SW480 (cell line): ENCODE data around the gene DPYD.

ENCODE experiments used
- DNase-seq: peaks from one replicate; pipeline ENCODE4 v3.0.0-alpha.2; 2016; ENCODE audit warnings: low spot score

DPYD gene

DNA sequence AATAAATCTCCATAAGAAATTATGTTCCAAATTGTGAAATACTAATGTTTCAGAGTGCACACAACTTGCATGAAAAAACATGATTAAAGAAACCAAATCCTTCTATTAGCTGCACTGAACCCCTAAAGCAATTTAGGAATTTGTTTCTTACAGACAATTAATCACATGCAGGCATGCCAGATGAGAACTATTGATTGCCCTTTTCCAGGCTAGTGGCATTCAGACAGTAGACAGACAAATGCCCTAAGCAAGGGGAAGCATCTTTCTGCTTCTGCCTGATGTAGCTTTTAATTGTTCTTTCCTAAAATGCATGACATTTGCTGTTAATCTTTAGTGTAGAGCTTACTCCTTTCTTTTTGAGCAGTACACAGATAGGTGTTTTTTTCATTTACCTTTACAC is 229.5 kb downstream of the DPYD start:
- no peak for DNase-seq

DNA sequence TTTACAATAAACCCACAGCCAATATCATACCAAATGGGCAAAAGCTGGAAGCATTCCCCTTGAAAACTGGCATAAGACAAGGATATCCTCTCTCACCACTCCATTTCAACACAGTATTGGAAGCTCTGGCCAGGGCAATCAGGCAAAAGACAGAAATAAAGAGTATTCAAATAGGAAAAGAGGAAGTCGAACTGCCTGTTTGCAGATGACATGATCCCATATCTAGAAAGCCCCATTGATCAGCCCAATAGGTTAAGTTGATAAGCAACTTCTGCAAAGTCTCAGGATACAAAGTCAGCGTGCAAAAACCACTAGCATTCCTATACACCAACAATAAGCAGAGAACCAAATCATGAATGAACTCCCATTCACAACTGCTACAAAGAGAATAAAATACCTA is 235.5 kb downstream of the DPYD start:
- no peak for DNase-seq

DNA sequence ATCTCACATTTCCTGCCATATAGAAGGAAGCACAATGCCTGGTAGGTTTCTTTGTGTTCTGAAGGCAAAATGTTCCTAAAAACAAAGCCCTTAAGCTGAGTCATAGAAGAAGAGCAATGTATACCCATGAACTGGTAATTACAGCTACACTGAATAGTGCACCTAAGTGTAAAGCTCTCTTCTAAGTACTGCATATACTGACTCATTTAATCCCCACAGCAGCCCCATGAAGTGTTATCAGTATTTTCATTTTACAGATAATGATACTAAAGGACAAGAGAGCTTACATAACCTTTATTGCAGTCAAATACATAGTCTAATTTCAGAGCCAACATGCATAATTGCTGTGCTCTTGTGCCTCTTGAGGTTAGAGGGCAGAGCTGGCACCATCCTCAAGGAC is 239.9 kb downstream of the DPYD start:
- no peak for DNase-seq

DNA sequence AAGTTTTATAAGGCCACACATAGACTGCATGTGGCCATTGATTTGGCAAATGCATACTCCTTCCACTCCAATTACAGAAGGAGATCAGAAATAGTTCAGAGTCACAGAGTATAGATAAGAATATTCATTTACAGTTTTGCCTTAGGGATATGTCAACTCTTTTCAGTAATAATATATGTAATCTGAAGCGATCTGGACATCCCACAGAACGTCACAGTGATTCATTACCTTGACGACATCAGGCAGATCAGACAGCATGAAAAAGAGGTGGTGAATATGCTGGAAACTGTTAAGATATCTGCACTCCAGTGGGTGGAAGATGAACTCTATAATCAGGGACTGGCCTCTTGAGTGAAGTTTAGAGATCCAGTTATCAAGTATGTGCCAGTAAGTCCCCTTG is 240.4 kb downstream of the DPYD start:
- no peak for DNase-seq

DNA sequence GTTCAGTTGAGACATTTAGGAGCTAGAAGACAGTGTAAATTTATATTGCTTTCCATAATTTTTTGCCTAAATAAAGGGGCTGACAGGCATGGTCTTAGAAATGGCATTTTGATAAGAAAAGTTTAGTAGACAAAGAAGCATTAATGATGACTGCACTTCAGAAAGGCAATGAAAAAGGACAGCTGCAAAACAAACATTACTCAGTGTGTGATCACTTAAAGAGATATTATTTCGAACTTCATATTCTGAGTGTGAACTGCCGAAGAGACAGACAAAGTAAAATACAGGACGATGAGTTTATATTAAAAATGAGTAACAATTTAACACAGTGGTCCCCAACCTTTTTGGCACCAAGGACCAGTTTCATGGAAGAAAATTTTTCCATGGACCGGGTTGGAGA is 243.1 kb downstream of the DPYD start:
- DNase-seq = no peak

DNA sequence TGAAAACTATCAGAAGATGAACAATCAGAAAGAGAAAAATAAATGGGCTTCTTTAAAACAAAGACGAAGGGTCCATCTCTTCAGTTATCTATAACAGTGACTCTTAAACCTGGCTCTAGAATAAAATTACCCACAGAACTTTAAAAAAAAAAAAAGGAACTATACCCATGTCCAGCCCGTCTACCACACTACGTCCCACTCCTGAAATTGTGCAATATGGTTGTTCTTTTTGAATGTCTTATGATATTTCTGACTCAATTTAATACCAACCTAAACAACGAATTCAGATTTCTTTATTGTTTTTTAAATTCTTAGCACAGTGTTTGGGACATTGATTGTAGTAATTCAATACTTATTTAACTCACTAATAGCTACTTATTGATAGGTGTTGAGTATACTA is 246.3 kb downstream of the DPYD start:
- DNase-seq = no peak

DNA sequence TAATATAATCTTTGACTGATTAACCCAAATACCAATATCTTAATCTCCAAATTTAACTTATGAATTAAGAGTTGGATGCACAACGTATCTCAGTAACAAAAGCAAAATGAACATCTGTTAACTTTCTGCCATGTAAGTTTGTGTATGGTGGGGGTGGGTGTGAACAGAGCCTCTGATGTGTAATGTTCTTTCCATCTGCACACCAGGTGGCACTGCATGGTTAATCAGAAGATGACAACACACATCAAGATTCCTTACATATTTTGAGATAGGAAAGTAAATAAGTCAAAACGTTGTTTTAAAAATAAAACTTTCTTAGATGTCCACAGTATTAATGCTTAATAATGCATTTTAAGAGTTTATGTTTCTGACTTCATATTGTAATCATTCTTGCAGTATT is 251.9 kb downstream of the DPYD start:
- DNase-seq = peak; percentile 2

DNA sequence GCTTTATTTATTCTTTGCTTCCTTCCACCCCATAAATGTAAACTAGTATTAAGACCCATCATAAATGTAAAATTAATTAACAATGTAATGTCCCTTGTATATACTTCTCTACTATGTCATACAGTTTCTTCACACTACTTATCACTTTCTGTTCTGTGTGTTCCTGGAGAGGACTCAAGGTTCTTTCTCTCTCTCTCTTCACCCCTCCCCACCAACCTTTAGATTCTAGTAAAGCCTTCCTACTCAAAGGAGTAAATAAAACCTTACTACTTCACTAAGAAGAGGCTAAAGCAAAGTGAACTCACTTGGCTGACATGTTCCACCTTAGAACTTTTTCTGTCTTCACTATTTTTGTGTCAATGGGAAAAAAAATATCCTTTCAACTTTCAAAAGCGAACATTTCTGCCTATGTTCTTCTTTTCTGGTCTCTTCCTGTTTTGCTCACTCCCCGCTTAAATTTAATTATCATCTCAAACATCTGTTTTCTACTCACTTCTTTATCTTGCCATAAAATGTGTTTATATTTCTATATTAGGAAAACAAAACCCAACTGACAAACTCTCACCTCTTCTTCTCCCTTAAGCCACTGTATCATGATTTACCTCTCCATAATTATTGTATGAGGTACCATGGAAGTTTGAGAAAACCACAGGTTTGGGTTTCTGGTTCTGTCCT is 260.3 kb downstream of the DPYD start:
- no peak for DNase-seq

DNA sequence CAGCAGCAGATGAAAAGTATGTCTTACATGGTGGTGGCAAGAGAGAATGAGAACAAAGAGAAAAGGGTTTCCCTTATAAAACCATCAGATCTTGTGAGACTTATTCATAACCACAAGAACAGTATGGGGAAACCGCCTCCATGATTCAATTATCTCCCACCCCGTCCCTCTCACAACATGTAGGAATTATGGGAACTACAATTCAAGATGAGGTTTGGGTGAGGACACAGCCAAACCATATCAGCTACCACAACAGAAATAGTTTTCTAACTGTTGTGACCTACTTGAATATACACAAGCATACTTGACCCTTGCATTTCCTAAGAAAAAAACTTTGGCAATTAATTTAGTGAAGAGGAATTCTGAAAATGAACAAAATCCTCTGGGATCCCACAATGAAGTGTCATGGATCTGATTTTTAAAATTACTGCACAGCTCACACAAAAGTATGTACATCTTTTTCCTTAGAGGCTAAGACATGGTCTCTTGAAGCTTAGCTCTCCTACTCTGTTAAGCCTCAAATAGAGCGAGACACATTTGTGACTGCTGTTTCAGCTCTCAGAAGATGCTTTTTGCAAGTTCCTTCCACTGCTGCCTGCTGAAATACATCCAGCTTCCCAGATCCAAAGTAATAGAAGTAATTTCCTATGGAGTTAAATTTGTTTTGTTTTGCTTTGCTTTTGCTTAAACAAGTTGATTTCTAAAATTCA is 265.8 kb downstream of the DPYD start:
- DNase-seq = no peak

DNA sequence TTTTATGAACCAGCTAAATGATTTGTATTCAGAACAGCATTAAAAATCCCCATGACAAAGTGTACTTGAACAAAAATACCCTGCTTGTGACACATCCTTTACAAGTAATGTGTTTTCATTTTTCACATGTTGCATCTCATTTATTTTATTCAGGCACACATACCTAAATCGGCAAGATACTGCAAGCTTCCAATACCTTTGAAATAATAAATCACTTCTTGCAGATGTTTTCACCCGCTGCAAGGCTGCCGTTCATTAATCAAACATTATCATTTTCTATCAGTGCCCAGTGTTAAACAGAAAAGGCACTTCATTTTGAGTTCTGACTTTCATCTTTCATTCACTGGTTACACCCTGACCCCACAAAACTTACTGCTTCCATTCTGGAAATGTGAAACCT is 269.6 kb downstream of the DPYD start:
- no peak for DNase-seq

DNA sequence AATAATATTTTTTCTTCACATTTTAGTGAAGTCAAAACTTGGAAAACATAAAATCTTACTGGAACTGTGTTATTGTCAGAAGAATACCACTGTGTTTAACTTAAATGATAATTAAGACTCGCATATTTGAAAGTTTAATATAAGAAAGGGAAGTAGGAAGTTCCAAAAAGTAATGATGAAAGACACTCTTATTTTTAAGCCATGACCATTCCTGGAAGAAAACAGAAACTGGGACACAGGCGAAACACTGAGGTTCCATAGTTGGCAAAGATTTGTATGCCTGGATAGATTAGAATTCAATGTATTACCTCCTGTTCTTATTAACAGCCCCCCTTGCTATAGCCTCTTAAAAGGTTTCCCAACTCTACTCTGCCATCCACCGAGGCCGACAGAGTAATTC is 271.2 kb downstream of the DPYD start:
- DNase-seq = no peak

DNA sequence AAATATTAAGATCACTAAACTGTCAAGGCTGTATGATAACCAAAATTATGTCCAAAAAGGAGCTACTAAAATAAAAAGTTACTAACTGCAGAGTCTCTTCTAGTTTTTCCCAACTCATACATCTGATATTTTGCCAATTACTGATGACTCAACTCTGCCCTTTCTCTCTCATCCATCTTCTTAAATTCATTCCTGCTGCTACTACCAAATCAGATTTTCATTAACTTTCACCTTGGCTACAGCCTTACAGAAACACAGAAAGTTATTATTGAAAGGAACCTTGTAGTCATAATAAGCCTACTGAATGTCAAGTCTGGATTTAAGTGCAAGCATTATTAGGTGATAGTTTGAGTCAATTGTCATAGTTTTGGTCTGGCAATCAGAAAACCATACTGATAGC is 273.1 kb downstream of the DPYD start:
- DNase-seq = no peak

DNA sequence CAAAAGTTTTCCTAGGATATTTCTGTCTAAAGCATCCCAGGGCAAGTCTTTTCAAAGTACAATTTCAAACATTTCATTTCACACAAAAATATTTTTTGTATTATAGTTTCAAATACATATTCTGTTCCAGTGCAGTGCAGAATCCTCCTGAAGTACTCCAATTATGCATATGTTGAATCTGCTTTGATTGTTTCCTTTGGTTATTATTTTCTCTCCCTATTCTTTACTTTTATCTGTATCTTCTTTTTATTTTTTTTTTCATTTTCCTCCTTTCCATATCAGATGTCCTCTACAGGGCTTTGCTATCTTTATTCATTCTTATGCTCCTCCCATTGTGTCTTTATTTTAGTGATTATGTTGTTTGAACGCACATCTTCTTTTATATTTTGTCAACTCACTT is 274.8 kb downstream of the DPYD start:
- DNase-seq = no peak

DNA sequence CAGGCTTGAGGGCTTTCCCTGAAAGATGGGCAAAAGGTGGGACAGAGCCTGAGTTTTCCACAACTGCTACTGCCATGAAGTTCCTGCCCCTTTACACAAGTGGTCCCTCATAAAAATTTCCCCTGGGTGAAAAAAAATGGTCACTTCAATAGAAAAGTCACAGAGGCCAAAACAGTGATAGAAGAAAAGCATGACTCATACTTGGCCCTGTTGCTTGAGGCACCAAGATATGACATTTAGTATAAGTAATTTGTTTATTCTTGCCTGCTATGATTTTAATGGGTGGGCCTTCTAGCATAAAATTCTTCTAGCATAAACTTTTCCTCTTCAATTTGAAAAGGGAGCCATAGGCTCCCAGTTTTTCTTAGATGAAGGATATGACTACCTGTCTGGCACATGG is 280.2 kb downstream of the DPYD start:
- DNase-seq = no peak

DNA sequence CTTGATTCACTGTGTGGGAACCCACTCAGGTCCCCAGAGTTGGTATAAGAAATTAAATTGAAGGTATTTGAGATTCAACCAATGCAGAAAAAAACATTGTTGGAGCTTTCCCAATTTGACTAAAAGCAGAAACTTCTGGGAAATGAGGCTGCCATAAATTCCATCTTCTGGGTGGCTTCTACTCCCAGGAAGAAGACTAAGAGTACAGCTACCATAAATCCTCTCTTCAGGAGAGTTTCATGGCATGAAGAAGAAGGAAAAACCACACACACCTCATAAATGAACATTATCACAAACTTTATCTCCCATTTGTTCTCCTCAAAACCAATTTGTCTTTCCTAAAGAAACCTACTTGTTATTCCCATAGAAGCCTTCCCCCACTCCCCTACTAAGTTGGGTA is 283.9 kb downstream of the DPYD start:
- DNase-seq = no peak

DNA sequence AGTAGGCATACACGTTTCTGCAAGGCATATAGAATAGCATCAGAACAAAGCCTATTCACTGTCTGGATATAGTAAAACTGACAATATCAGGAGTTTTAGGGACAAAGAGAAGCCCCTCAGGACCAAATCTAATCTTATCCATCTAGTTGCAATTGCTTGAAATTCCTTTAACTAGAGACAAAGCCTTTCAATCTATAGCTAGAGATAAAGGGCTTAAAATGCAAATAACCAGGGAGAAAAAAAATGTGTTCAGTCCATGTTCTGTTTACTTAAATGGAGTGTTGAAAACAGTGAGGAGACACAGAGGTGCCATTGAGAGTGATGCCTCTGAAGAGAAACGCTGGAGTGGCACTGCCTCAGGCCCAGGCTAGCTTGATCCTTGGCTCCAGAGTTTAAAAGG is 286.1 kb downstream of the DPYD start:
- DNase-seq = no peak

DNA sequence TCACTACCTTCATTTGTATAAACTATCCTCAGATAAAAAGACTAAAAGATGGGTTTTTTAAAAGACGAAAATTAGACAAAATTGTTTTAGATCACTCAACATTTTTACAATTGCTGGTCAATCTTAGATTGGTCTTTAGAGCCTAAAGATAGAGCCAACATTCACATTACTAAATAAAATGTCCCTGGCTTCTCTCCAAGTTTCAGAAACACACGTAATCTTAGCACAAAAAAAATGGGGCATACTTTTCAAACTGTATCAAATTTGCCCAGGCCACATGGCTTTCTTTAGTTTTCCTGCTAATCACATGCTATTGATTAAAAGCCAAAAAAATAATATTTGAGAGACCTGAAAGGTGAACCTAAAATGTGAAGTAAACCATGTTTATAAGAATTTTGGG is 288.1 kb downstream of the DPYD start:
- no peak for DNase-seq

DNA sequence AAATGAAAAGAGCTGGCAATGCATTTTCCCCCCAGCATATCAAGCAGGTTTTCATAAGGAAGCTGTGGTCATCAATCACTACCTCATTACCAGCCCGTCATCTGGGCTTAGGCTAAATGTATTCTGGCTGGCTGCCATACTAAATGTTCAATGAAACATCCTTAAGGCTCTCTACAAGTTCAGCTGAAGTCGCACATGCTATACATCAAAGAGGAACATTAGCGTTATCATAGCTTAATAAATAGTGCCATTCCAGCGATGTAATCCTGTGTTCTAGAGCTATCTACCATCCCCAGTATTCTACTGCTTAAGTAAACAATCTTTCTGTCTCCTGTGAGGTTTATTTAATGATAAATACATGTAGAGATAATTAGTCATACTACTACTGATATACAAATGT is 288.8 kb downstream of the DPYD start:
- DNase-seq = no peak

DNA sequence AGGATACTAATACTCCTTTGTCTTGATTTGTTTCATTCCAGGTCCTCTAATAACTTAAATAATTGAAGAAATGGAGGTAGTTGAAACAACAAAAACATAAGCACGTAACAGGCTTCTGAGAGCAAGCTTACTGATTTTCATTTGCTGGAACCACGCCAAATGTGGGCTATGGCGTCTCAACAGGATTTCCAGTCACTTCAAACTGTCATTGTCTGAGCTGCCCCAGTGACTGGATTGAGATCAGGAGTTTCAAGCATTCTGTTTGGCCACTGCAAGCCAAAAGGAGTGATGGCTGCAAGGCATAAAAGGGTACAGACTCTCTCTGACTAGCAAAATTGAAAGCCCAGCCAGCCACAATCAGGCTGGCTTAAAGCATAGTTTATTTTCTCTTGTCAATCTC is 289.9 kb downstream of the DPYD start:
- no peak for DNase-seq

DNA sequence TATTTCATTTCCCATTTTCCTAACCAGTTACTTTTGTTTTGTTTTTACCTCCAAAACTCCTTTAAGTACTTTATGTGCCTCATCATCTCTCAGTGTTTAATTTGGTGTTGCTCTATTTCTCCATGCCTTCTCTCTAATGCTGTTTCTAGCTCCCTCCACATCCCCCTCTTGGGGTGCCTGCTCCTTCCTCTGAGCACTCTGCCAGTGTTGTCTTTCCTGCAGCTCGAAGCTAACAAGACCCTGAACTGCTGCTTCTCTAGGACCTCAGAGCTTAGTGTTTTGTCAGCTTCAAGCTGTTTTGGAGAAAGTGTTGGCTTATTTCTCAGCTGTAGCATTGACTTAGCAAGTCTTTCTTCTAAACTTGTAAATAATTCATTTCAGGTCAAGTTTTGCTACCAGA is 290.6 kb downstream of the DPYD start:
- DNase-seq = no peak

DNA sequence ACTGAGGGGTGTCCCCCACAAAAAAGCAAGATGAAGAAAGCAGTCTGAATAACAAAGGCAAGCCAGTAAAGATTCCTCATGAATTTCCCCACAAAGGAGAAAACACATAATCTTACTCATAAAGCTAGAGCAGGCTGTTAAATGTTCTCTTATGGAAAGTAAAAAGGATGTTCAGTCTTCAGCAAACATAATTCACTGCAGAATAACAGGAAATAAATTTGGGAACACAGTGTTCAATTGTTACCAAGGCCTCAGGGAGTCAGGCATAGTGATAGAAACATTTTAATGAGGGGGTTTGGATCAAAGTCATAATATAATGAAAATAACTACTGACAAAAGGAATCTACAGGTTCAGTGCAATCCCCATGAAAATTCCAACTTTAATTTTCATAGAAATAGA is 297.6 kb downstream of the DPYD start:
- no peak for DNase-seq

DNA sequence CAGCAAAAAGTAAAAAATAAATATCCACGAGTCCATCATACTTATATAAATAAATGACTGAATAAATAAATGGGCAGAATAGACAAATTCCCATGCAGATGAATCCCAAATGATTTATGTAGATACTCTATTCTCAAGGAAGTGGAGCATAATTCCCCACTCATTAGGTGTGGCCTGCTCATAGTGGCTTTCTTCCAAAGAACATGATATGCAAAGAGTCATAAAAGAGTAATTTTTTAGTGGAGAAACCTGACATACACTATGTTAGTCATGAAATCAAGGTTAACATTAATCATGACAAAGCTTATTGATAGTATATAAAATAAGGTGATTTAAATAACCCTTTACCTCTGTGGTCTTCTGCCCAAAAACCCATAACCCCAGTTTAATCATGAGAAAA is 298.9 kb downstream of the DPYD start:
- no peak for DNase-seq

DNA sequence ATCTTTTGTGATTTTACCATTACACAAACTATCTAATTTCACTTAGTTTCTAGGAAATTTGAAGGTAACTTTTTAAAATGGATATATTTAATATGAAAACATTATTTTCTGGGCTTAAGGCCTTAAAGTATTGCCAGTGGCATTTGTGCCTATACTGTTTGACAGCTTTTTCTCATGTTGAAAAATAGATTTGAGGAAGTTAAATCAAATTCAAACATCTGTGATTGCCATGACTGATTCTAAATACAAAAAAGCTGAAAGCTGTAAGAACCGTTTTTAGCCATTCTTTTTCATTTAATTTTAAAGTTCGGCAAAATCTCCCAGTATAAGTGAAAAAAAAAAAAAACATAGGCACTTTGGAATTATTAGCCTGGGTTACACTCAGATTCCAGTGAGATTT is 301.1 kb downstream of the DPYD start:
- no peak for DNase-seq

DNA sequence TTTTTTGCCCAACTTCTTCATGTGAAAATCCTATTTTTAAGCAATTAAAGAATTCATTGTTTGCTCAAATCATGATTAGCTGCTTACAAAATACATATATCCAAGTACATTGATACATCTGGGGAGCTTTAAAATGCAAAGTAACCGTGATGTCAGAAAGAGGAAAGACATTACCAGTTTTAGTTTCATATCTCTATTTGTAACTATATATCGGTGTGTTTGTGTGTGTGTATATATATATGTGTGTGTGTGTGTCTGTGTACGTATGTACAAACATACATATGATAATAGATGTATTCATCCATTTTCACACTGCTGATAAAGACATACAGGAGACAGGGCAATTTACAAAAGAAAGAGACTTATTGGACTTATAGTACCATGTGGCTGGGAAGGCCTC is 310.1 kb downstream of the DPYD start:
- no peak for DNase-seq
